Sigmoid colon (tissue), 7 donors: ENCODE data around the gene TECTA. TPM values are rescaled to one million over a fixed set of nuclear protein-coding genes. Genes with fewer than 3 reads are reported as not detected.
"Not testable (repeated sequence)": the region's sequence is repeated elsewhere in the genome, so short reads cannot be mapped to it uniquely, and the experiment has no call there.

Experiments
- DNase-seq: peaks from one replicate; pipeline ENCODE4 v3.0.0-alpha.2; 2019
- H3K27ac ChIP-seq, 4 donors: fragments of 200-600 bp; sonication (generic); one replicate each; pipeline ENCODE4 v1.5.1; 2016 to 2019; ENCODE audit warnings: mild to moderate bottlenecking in 1 of 4
- H3K27me3 ChIP-seq, 3 donors: fragments of 200-600 bp; sonication (generic); one replicate each; pipeline ENCODE4 v1.5.1; 2019; ENCODE audit warnings: mild to moderate bottlenecking in 1 of 3
- H3K36me3 ChIP-seq, 4 donors: fragments of 200-600 bp; sonication (generic); one replicate each; pipeline ENCODE4 v1.5.1; 2016 to 2019
- H3K4me1 ChIP-seq, 4 donors: fragments of 200-600 bp; sonication (generic); one replicate each; pipeline ENCODE4 v1.5.1; 2017 to 2019
- H3K4me3 ChIP-seq, 4 donors: fragments of 200-600 bp; sonication (generic); one replicate each; pipeline ENCODE4 v1.5.1; 2017 to 2019; ENCODE audit warnings: mild to moderate bottlenecking in 2 of 4, moderate library complexity in 1 of 4
- H3K9me3 ChIP-seq, 4 donors: fragments of 200-600 bp in 3 of 4; sonication (generic) in 3 of 4; one replicate each; pipeline versions ENCODE4 v1.5.1 to v1.6.1; 2013 to 2019
- CTCF ChIP-seq, 4 experiments: fragments of 450-650 bp in 3 of 4; fragments of 200-600 bp in 1 of 4; IDR thresholded peaks; one replicate each; pipeline ENCODE4 v1.5.1; 2016 to 2019; ENCODE audit warnings: antibody characterized with exemption in 4 of 4, mild to moderate bottlenecking in 3 of 4, moderate library complexity in 2 of 4
- EP300 ChIP-seq, 4 donors: sonication (generic); formaldehyde crosslinking; IDR thresholded peaks; one replicate each; pipeline ENCODE4 v1.6.1; 2017; ENCODE audit warnings: antibody characterized with exemption in 4 of 4
- POLR2A ChIP-seq, 2 donors: fragments of 450-650 bp; IDR thresholded peaks; one replicate each; pipeline ENCODE4 v1.6.1; 2016; ENCODE audit warnings: antibody characterized with exemption in 2 of 2, mild to moderate bottlenecking in 2 of 2, moderate library complexity in 2 of 2
- POLR2AphosphoS5 ChIP-seq, 4 donors: sonication (generic); formaldehyde crosslinking; IDR thresholded peaks; one replicate each; pipeline ENCODE4 v1.6.1; 2017; ENCODE audit warnings: antibody characterized with exemption in 4 of 4
- WGBS, 2 donors: extraction: QIAGEN DNeasy Blood & Tissue Kit; methylation state at CpG; one replicate each; pipeline ENCODE4 v1.1.7; 2013; 5-methylcytosine and 5-hydroxymethylcytosine counted together
- intact Hi-C: fragments of 100-400 bp; cut with DNase I; formaldehyde crosslinking; loops from one replicate; pipeline ENCODE4 v1.15.1; 2023
- polyA plus RNA-seq, 3 donors: library from polyadenylated mRNA; stranded (reverse); fragments of 200-250 nt; gene quantifications; one replicate each; pipeline ENCODE4 v1.2.3, GENCODE V29; 2013
- total RNA-seq, 4 donors: library from RNA; depleted of rRNA; stranded (reverse); fragments of >200 nt; gene quantifications; one replicate each; pipeline ENCODE4 v1.1.0, GENCODE V29; 2016
- donor health status: healthy with polysubstance abuse.
- donor health status: Bipolar disorder and iron deficiency.
- donor health status: healthy.

Gene TECTA
- total and polyA plus RNA-seq, 7 donors, result 0.28 to 3.9 (median 1.1) TPM; not detected in 2

- Histone ChIP-seq H3K27me3 (no peaks in the 10 kb centered on the region), H3K4me3 (no peak overlapping the region), H3K4me1 (no peaks in the 10 kb centered on the region), H3K36me3 (no peaks in the 10 kb centered on the region), H3K9me3 (no peaks in the 10 kb centered on the region), H3K27ac (no peak overlapping the region)
- whole genome bisulfite sequencing, 2 donors, result 92 to 95% methylated on average over 5 of the region's 5 CpGs
- intact Hi-C loops, result no loop called here
- TF ChIP-seq POLR2A (IDR thresholded peaks at IDR 0.05), result no peak
- no peak for TF ChIP-seq EP300 (IDR thresholded peaks at IDR 0.05)
- TF ChIP-seq CTCF (IDR thresholded peaks at IDR 0.05), result no peak
- TF ChIP-seq POLR2AphosphoS5 (IDR thresholded peaks at IDR 0.05), result no peak
- no peak for DNase-seq
These were observed 128.6 kb downstream of the TECTA start for GRCh38 chr11:121229495-121230215.

- WGBS, 2 donors, result 74 to 87% methylated on average over 8 of the region's 8 CpGs
- no peak for TF ChIP-seq POLR2AphosphoS5 (IDR thresholded peaks at IDR 0.05)
- no peak for TF ChIP-seq EP300 (IDR thresholded peaks at IDR 0.05)
- no peak for TF ChIP-seq CTCF (IDR thresholded peaks at IDR 0.05)
- no peak for TF ChIP-seq POLR2A (IDR thresholded peaks at IDR 0.05)
- no peaks in the 10 kb centered on the region for H3K27me3 ChIP-seq
- H3K27ac ChIP-seq, result no peak overlapping the region
- intact Hi-C loops, result no loop called here
- no peak overlapping the region for H3K4me3 ChIP-seq
- H3K9me3 ChIP-seq, result no peaks in the 10 kb centered on the region
- peaks cover 0 to 3% (median 0%) of the 10 kb centered on the region in 4 donors for H3K4me1 ChIP-seq
- no peak for DNase-seq
- H3K36me3 ChIP-seq, result no peaks in the 10 kb centered on the region
These were observed 130.7 kb downstream of the TECTA start for GRCh38 chr11:121231576-121232278.

GRCh38 chr11:121235057-121235456 lies 134.0 kb downstream of the TECTA start:
- H3K9me3 ChIP-seq, result no peaks in the 10 kb centered on the region
- TF ChIP-seq POLR2AphosphoS5 (IDR thresholded peaks at IDR 0.05), result no peak
- no peak for TF ChIP-seq EP300 (IDR thresholded peaks at IDR 0.05)
- no peak for TF ChIP-seq POLR2A (IDR thresholded peaks at IDR 0.05)
- TF ChIP-seq CTCF (IDR thresholded peaks at IDR 0.05), result no peak
- H3K4me1 ChIP-seq, result peaks cover 0 to 10% (median 9%) of the 10 kb centered on the region in 4 donors
- DNase-seq, result no peak
- H3K4me3 ChIP-seq, result no peak overlapping the region
- WGBS, 2 donors, result 89 to 92% methylated on average over 3 of the region's 3 CpGs
- no peaks in the 10 kb centered on the region for H3K36me3 ChIP-seq
- H3K27ac ChIP-seq, result no peak overlapping the region
- H3K27me3 ChIP-seq, result no peaks in the 10 kb centered on the region
- intact Hi-C loops, result no loop called here

GRCh38 chr11:121236115-121237001 lies 135.3 kb downstream of the TECTA start:
- Histone ChIP-seq H3K4me1 (peaks cover 0 to 10% (median 9%) of the 10 kb centered on the region in 4 donors), H3K4me3 (no peak overlapping the region), H3K36me3 (no peaks in the 10 kb centered on the region), H3K27ac (no peak overlapping the region), H3K9me3 (no peaks in the 10 kb centered on the region), H3K27me3 (no peaks in the 10 kb centered on the region)
- intact Hi-C loops, result no loop called here
- no peak for TF ChIP-seq POLR2AphosphoS5 (IDR thresholded peaks at IDR 0.05)
- TF ChIP-seq CTCF (IDR thresholded peaks at IDR 0.05), result no peak
- TF ChIP-seq POLR2A (IDR thresholded peaks at IDR 0.05), result no peak
- no peak for TF ChIP-seq EP300 (IDR thresholded peaks at IDR 0.05)
- no peak for DNase-seq
- WGBS, 2 donors, result 48 to 65% methylated on average over 15 of the region's 15 CpGs

GRCh38 chr11:121237247-121237646 lies 136.2 kb downstream of the TECTA start:
- H3K4me1 ChIP-seq, DNase-seq, H3K36me3 ChIP-seq, intact Hi-C loops, H3K4me3 ChIP-seq, H3K9me3 ChIP-seq, H3K27me3 ChIP-seq, H3K27ac ChIP-seq: not testable (repeated sequence)
- 41 to 64% methylated on average over 6 of the region's 6 CpGs for WGBS, 2 donors
